Measurements from ENCODE around the gene KIF1B. TPM values are rescaled to one million over a fixed set of nuclear protein-coding genes. Genes with fewer than 3 reads are reported as not detected.

The KIF1B gene
- total RNA-seq, 1 experiment from 2014 or later, result 69.5 TPM

- Histone ChIP-seq H3K9me3 (ENCODE audit: low read depth, low read length, poor library complexity, severe bottlenecking) (no peaks in the 10 kb centered on the region), H3K36me3 (ENCODE audit: insufficient read depth, low read length, poor library complexity, severe bottlenecking) (peaks cover 63% of the 10 kb centered on the region), H3K27me3 (replicated peaks; ENCODE audit: insufficient read depth, low read depth, low read length, poor library complexity) (no peaks in the 10 kb centered on the region), H3K27ac (ENCODE audit: low read depth, low read length, poor library complexity, severe bottlenecking) (no peak overlapping the region), H3K4me3 (ENCODE audit: low read depth, low read length, poor library complexity, severe bottlenecking) (no peak overlapping the region), H3K4me1 (ENCODE audit: insufficient read depth, low read length, poor library complexity, severe bottlenecking) (no peaks in the 10 kb centered on the region)
- BruUV-seq (replicated peaks), result no TSS peak
- TF ChIP-seq CTCF (conservative IDR thresholded peaks at IDR 0.05; ENCODE audit: low read depth, low read length) (no peak), EZH2 (IDR thresholded peaks at IDR 0.05; ENCODE audit: borderline replicate concordance, low read depth, low read length, poor library complexity, severe bottlenecking) (no peak)
- POLR2A ChIA-PET (ENCODE audit: low non-redundant PET), result no interaction called here
- no peak for DNase-seq (ENCODE audit: low spot score)
- CTCF ChIA-PET, result no interaction called here
- intact Hi-C loops (cut with micrococcal nuclease; ENCODE audit: unreplicated experiment), result no loop called here
Measured at GRCh38 chr1:10291705-10292104, 81.3 kb downstream of the KIF1B start.

GRCh38 chr1:10292188-10292587 is 81.8 kb downstream of the KIF1B start:
- intact Hi-C loops (cut with micrococcal nuclease; ENCODE audit: unreplicated experiment), result no loop called here
- H3K27ac ChIP-seq (ENCODE audit: low read depth, low read length, poor library complexity, severe bottlenecking), result no peak overlapping the region
- H3K36me3 ChIP-seq (ENCODE audit: insufficient read depth, low read length, poor library complexity, severe bottlenecking), result peaks cover 68% of the 10 kb centered on the region
- no TSS peak for BruUV-seq (replicated peaks)
- POLR2A ChIA-PET (ENCODE audit: low non-redundant PET), result no interaction called here
- no peaks in the 10 kb centered on the region for H3K9me3 ChIP-seq (ENCODE audit: low read depth, low read length, poor library complexity, severe bottlenecking)
- H3K4me3 ChIP-seq (ENCODE audit: low read depth, low read length, poor library complexity, severe bottlenecking), result no peak overlapping the region
- no peaks in the 10 kb centered on the region for H3K27me3 ChIP-seq (replicated peaks; ENCODE audit: insufficient read depth, low read depth, low read length, poor library complexity)
- DNase-seq (ENCODE audit: low spot score), result no peak
- CTCF ChIA-PET, result no interaction called here
- TF ChIP-seq CTCF (conservative IDR thresholded peaks at IDR 0.05; ENCODE audit: low read depth, low read length), result no peak
- no peak for TF ChIP-seq EZH2 (IDR thresholded peaks at IDR 0.05; ENCODE audit: borderline replicate concordance, low read depth, low read length, poor library complexity, severe bottlenecking)
- no peaks in the 10 kb centered on the region for H3K4me1 ChIP-seq (ENCODE audit: insufficient read depth, low read length, poor library complexity, severe bottlenecking)

GRCh38 chr1:10295481-10296085 is 85.2 kb downstream of the KIF1B start:
- Histone ChIP-seq H3K36me3 (ENCODE audit: insufficient read depth, low read length, poor library complexity, severe bottlenecking) (peaks cover 67% of the 10 kb centered on the region), H3K9me3 (ENCODE audit: low read depth, low read length, poor library complexity, severe bottlenecking) (no peaks in the 10 kb centered on the region), H3K27ac (ENCODE audit: low read depth, low read length, poor library complexity, severe bottlenecking) (no peak overlapping the region), H3K4me3 (ENCODE audit: low read depth, low read length, poor library complexity, severe bottlenecking) (no peak overlapping the region), H3K27me3 (replicated peaks; ENCODE audit: insufficient read depth, low read depth, low read length, poor library complexity) (no peaks in the 10 kb centered on the region), H3K4me1 (ENCODE audit: insufficient read depth, low read length, poor library complexity, severe bottlenecking) (no peaks in the 10 kb centered on the region)
- BruUV-seq (replicated peaks), result no TSS peak
- CTCF ChIA-PET, result no interaction called here
- no peak for TF ChIP-seq EZH2 (IDR thresholded peaks at IDR 0.05; ENCODE audit: borderline replicate concordance, low read depth, low read length, poor library complexity, severe bottlenecking)
- TF ChIP-seq CTCF (conservative IDR thresholded peaks at IDR 0.05; ENCODE audit: low read depth, low read length), result no peak
- intact Hi-C loops (cut with micrococcal nuclease; ENCODE audit: unreplicated experiment), result no loop called here
- no peak for DNase-seq (ENCODE audit: low spot score)
- POLR2A ChIA-PET (ENCODE audit: low non-redundant PET), result no interaction called here
